Measurements from ENCODE around the gene BLZF1.
"Not testable (repeated sequence)": the region's sequence is repeated elsewhere in the genome, so short reads cannot be mapped to it uniquely, and the experiment has no call there.

The BLZF1 gene

DNA sequence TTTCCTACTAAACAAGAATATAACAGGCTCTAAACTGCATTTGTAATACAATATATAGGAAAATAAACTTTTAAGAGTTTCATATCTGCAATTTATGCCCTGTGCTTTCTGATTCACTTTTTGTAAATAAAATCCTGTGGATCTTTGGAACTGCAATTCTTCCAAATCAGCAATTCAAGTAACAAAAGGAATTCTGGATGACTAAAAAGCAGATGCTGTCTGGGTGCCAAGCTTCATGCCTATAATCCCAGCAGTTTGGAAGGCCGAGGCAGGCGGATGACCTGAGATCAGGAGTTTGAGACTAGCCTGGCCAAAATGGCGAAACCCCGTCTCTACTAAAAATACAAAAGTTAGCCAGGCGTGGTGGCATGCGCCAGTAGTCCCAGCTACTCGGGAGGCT lies 6.7 kb upstream of the BLZF1 start:
- no peak for DNase-seq

DNA sequence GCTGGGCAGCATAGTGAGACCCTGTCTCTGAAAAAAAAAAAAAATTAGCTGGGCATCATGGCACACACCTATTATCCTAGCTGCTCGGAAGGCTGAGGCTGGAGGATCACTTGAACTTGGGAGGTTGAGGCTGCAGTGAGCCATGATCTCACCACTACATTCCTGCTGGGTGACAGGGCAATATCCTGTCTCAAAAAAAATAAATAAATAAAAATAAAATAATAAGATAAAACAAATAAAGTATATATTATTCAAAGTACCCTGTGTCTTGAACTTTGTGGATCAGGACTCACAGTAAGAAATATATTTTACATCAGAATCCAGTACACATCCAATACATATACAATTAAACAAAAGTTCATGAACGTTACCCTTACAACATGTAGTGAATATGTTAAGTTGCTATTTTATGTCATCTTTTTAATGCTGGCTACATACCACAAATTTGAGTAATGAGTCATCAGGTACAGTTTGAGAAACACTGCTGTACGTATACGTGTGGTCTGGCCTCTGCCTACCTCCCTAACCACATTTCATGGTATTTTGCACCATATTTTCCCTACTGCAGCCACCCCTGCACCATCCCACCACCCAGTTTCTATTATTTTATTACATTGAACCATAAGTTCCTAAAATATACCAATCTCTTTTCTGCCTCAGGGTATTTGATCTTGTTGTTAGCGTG lies 4.8 kb upstream of the BLZF1 start:
- DNase-seq = no peak

- DNase-seq = no peak
Measured at GRCh38 chr1:169364948-169365347, 3.0 kb upstream of the BLZF1 start.

- peak; percentile 40 for DNase-seq
Measured at GRCh38 chr1:169367096-169367685, 804 bp upstream of the BLZF1 start.

DNA sequence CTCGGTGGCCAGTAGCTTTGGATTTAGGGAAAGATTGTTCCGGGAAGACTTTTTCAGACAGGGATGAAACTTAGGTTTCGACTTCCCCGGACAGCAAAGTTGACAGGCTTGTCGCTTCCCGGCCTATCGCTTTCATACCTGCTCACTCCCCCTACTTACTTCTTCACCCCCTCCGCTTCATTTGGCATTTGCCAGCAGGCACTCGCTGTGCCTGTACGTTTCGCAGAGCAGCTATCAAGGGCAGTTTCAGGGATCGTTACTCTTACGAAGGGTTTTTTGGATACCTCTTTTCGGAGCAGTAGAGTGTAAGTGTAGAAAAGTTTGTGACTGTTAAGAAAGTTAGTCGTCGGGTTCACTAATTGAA lies 393 bp downstream of the BLZF1 start:
- DNase-seq = peak; percentile 48

GRCh38 chr1:169371404-169371803 lies 3.4 kb downstream of the BLZF1 start:
- no peak for DNase-seq

- DNase-seq = no peak
Measured at GRCh38 chr1:169381162-169381561, 13.2 kb downstream of the BLZF1 start.

DNA sequence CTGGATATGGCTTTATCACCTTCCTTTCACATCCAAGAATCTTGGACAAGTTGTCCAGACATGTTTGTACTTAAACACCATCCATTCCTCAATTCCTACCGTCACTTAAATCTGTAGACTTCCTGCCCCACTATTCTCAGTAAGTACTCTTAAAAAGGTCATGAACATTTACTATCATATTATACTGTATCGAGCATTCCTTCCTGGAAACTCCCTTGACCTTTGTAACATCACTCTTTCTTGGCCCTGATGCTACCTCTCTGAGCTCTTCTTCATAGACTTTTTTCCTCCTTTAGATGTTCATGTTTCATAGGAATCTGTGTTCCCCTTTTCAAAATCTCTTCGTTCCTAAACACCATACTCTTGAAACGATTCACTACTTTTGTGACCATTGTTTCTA lies 15.5 kb downstream of the BLZF1 start:
- no peak for DNase-seq

DNA sequence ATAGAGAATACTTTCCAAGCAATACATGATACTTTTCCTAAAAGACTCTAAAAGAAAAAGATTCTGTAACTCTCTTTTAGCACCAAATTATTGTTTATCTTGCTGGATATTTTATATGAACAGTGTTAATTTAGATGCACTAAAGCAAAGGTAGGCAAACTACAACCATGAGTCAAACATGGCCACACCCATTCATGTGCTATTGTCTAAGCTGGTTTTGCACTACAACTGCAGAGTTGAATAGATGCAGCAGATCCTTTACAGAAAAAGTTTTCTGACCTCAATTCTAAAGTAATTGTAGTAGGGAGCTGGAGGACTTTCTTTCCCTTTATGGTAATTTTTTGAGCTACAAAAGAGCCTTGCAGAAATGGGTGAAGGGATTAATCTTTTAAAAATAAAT lies 19.4 kb downstream of the BLZF1 start:
- DNase-seq = no peak

GRCh38 chr1:169390303-169390702 lies 22.3 kb downstream of the BLZF1 start:
- DNase-seq = no peak

DNA sequence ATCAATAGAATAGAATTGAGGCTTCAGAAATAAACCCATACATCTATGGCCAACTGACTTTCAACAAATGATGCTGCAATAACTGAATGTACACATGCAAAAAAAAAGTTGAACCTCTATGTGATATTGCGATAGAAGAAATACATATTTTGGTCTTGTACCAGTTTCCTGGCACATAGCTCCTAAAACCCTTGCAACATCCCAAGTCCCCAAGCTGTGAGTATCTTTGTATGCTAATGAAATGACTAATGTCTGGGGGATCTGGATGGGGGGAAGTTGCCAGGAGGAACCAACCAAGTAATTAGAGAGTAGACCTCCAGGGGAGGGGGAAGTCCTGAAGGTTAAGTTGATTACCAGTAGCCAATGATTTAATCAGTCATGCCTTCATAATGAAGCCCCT lies 24.4 kb downstream of the BLZF1 start:
- no peak for DNase-seq

DNA sequence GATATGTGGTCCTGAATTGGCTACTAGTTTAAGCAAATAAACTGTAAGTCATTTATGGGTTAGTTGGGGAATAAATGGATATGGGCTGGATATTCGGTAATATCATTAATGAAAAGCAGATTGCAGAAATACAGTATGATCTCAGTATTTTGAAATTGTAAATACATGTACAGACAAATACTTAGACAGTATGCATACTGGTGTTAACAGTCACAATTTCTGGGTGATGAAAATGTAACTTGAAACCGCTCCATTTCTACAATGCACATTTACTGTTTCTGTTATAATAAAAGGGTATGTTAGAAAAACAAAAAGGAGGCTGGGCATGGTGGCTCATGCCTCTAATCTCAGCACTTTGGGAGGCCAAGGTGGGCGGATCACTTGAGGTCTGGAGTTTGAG lies 28.0 kb downstream of the BLZF1 start:
- DNase-seq = no peak

DNA sequence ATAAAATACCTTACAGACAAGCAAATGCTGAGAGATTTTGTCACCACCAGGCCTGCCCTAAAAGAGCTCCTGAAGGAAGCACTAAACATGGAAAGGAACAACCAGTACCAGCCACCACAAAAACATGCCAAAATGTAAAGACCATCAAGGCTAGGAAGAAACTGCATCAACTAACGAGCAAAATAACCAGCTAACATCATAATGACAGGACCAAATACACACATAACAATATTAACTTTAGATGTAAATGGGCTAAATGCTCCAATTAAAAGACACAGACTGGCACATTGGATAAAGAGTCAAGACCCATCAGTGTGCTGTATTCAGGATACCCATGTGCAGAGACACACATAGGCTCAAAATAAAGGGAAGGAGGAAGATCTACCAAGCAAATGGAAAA lies 34.6 kb downstream of the BLZF1 start:
- not testable (repeated sequence) for DNase-seq

DNA sequence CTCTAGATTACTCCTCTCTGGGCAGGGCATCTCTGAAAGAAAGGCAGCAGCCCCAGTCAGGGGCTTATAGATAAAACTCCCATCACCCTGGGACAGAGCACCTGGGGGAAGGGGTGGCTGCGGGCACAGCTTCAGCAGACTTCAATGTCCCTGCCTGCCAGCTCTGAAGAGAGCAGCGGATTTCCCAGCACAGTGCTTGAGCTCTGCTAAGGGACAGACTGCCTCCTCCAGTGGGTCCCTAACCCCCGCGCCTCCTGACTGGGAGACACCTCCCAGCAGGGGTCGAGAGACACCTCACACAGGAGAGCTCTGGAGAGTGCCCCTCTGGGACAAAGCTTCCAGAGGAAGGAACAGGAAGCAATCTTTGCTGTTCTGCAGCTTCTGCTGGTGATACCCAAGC lies 40.3 kb downstream of the BLZF1 start:
- DNase-seq = not testable (repeated sequence)

GRCh38 chr1:169414952-169415351 lies 47.0 kb downstream of the BLZF1 start:
- DNase-seq = no peak

GRCh38 chr1:169421309-169421708 lies 53.3 kb downstream of the BLZF1 start:
- DNase-seq = no peak

DNA sequence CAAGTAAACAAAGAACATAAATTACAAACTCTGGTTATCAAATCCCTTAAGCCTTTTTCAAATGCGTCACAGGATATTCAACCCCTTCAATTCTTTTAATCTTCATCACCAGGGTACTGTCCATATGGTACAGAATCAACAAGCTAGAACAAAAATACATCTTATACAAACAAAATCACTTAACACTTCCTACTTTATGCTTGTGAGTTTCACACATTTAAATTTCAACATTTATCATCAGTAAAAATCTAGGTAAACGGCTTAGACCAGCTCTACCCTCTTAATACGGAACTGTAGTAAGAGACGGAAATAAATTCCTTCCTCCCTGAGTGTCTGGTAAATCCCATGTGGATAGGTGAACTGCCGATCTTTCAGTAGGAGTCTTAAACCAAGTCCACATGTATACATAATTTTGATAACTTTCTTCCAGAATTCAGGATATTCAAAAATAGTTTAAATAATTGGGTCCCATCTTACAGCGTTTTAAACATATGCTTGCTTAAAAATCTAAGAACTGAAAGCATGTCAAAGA lies 58.2 kb downstream of the BLZF1 start:
- peak; percentile 29 for DNase-seq

- no peak for DNase-seq
Measured at GRCh38 chr1:169427081-169427641, 59.2 kb downstream of the BLZF1 start, which contains the start of gene CCDC181. TSS of gene CCDC181 (minus strand) at chr1:169427474. CDS start at chr1:169424927, 2,547 bp downstream.

Data from NCI-H69 (cell line).